Smooth muscle cell of the brain vasculature (primary cell): ENCODE measurements around the gene TRPM1.

ENCODE experiments used
- DNase-seq: peaks from one replicate; pipeline ENCODE4 v3.0.0-alpha.2; 2012; ENCODE audit warnings: low read depth, low spot score

Gene TRPM1

DNA sequence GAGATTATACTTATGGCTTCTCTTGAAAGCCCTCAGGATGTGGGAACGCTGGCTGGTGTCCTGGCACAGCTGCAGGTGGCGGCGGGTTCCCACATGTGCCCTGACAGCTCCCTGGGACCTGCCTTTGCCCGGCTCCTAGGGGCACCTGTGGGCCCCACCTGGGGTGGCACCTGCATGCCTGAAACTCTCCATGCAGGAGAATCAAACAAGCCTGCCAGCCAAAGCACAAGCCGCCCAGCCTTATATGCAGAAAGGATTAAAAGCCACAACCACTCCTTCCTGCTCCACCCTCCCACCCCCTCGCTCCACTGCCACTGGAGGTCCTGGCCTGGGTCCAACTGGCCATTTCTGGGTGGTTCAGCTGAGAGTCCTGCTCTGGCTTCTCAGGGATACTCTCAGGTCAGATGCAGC is 18.1 kb downstream of the TRPM1 start:
- no peak for DNase-seq

DNA sequence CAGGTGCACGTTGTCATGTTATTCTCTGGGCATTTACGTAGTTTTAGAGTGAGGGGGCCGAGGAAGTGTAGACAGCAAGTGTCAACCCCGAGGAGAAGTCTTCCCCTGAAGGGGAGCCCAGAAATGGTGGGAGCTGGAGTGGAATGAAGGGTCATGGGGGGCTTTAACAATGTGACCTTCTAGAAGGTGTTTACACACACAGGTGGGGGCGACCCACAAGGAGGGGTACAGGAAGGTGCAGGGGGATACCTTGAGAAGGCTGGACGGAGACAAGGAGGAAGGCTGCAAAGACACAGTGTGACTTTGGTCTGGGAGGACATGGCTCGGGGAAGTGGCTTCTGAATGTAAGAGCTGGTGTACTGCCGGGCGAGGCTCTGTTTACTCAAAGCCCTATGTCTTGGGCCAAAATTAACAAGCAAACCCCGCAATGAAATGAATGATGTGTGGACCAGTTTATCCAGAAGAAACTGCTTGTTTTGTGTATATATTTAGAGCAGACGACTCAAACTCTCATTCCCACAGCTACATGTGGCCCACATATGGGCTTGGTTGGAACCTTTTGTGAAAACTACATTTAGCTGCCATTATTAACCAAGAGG is 18.7 kb downstream of the TRPM1 start:
- no peak for DNase-seq

DNA sequence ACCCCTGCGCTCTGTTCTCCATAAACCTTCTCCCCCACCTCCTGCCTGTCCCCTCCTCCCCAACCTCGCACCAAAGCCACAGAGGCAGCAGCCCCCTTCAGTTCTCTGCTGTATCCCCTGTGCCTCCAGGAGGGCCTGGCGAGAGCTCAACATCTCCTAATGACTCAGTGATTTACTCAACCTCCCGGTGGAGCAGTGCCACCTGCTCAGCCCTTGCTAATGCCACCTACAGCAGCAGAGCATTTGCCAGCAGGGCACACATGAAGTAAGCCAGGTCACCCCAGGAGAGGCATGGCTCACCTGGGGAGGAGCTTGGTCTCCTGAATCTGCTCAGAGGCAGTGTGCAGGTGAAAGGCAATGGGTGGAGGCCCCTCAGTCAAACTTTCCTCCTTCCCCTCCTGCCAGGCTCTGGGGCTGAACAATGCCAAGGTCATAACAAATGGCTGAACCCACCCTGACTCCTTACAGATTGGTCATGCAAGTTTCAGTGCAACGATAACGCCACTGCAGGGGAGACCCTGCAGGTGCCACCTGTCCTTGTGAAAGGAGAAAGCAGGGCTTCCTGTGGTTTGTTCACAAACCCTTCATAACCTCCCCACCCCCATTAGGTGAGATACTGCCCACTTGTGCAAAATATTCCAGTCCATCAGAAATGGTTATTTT is 19.8 kb downstream of the TRPM1 start:
- no peak for DNase-seq

DNA sequence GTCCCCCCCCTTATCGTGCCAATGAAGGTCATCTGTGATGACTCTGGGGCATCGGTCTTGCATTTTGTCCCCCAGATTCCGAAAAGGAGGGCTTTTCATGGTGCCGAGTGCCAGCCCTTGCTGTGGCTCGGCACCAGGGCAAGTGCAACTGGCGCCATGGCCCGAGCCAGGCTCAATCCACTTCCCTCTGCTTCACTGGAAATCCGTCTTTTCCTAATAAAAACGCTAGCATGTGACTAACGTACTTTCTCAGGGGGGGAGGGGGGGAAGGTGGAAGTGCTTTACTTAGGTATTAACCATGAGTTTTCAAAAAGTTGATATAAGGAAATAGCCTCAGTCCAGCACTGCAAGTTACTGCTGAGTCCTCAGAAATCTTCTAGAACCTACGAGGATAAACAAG is 20.5 kb downstream of the TRPM1 start:
- no peak for DNase-seq

DNA sequence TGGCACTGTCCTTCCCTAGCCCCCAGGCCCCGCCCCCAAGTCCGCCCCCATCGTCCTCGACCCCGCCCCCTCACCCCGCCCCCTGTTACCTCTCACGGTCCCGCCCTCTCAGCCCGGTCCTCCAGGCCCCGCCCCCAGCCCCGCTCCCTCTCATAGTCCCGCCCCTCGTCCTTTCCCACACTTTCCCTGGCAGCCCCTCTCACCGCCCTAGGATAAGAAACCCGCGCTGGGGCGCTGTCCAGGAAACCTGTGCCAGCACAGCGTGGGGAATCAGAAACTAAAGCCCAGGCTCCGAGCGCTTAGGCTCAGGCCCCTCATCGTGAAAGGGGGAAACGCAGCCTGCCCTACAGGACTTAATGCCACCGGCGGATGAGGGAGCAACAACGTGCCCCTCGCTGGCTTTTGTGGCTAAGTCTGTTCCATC is 20.9 kb downstream of the TRPM1 start:
- no peak for DNase-seq

DNA sequence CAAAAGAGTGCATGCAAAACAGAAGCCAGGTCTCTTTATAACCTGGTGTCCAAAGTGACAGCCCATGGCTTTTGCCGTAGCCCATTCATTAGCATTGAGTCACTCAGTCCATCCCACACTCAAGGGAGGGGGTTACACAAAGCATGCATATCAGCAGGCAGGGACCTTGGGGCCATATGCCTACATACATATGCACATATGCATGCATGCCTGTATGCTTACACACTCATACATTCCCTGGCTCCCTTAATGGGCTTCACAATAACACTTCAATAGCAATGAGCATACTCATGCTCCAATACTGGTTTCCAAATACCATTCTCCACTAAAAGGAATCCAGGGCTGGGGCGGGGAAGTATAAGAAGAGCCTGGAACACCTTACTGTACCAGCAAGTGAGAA is 22.0 kb downstream of the TRPM1 start:
- no peak for DNase-seq

DNA sequence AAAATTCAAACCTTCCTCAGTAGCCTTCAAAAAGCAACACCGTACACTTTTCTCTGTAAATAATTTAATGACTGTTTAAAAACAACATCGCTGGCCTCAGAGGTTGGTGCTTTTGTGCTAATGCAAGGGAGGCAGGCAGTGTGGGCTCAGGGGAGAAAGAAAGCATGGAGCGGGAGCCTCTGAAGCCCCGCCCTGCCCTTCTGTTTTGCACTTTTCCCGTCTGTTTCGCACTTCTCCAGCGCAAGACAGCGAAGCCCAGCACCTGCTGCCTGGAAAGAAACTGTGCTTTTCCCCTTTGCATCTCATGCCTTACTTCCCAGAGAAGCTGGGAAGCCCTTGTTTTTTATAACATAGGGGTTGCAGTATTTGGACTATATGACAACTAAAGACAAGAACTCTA is 23.1 kb downstream of the TRPM1 start:
- DNase-seq, result no peak

DNA sequence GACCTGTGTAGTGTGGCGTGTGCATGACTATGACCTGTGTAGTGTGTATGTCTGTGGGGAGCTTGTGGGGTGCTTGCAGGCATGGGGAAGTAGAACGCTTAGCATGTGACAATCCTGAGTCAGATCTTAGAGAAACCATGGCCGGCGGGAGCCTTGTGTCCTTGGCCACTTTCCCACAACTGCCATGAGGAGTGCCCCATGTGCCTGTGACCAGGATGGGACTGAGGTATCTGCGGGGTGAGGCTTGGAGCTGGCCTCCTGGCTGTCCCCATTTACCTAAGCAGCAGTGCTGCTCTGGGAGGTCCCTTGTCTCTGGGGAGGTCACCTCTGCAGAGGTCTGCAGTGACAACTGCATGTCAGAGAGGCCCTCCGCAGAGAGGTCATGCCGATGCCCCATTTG is 23.6 kb downstream of the TRPM1 start:
- no peak for DNase-seq

DNA sequence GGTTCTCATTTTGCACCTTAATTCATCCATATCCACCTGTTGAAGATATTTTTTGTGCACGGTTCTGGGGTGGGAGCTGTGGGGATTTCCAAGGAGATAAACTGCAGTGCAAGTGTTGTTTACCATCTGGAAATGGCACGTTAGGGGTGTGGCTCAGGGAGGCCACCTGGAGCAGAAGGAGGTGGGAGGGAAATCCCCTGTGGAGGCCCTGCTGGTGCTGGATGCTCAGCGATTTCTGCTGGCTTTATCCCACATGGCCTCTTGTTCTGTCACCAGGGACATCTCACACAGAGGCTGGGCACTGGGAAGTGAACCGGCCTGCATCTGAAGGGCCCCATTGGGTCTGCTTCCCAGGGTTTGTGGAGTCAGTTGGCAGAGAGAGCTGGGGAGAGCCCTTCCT is 24.3 kb downstream of the TRPM1 start:
- DNase-seq, result no peak

DNA sequence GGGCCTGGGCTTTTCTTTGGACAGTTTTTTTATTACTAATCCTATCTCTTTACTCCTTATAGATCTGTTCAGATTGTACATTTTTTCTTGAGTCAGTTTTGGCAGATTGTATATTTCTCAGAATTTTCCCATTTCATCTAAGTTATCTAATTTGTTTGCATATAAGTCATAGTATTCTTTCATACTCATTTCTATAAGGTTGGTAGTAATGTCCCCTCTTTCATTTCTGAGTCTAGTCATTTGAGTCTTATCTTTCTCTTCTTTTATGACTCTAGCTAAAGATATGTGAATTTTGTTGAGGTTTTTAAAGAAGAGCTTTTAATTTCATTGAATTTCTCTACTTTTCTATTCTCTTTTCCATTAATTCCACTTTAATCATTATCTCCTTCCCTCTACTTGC is 27.2 kb downstream of the TRPM1 start:
- DNase-seq, result no peak

DNA sequence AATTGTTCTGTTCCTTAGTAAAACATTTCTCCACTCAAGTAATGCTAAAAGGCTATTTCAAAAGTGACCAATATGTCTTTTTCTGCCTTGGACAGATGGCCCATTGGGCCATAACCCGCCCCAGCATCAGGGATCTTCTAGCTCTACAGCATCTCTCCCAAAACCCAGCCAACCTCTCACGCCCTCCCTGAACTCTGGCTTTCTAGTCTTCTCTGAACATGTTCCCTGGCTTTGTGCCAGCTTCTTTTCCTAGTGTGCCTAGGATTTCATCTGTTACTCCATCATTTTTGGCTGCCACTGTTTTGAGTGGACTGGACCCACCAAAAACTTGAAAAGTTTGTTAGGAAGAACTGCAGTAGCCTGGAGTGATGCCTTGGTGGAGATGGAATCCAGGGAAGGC is 30.7 kb downstream of the TRPM1 start:
- no peak for DNase-seq

DNA sequence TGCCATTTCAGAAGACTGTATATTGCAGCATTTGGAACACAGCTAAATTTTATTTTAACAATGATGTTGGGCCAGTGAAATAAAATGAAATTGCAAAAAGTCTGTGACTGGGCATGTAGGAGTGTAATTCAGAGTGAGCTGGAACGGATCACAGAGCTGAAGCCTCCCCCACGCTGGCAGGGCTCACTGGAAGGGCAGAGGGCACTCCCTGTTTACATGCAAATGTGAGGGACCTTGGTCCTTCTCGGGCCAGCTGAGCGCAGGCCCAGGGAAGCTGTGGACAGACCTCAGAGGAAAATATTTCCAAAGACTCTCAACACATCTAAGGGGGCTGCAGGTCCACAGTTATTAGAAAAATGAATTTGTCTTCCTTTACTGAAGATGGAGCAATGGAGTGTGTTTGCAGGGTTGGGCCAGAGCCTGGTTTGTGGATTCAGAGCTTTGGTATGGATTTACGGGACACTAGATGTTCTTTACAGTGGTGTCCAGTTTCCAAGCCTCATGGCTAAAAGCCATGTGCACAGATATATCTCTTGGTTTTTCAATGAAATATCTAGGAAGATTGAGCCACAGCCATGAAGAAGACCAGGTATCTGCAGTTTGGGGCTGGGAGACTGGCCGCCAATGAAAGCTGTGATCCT is 32.0 kb downstream of the TRPM1 start:
- DNase-seq, result no peak

DNA sequence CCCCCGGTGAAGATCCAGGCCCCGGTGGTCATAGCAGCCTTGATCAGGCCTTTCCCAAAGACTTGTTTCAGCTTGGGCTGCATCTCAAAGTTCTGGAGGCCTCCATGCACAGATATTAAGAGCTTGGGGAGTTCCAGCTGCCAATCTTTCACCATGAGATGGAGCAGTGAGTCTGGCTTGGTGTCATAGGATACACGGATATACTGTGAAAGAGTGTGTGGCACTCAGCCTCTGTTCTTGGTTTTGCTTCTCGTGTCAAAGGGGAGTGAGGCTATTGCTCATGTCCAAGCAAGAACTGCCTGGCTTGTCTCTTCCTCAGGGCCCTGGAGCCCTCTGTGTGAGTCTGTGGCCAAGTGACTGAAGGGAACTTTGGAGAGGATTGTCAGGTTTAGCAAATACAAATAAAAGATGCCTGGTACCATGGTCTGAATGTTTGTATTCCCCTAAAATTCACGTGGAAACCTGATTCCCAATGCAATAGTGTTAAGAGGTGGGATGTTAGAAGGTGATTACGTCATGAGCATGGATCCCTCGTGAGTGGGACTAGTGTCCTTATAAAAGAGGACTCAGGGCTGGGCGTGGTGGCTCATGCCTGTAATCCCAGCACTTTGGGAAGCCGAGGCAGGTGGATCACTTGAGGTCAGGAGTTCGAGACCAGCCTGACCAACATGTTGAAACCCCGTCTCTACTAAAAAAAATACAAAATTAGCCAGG is 33.5 kb downstream of the TRPM1 start:
- no peak for DNase-seq

DNA sequence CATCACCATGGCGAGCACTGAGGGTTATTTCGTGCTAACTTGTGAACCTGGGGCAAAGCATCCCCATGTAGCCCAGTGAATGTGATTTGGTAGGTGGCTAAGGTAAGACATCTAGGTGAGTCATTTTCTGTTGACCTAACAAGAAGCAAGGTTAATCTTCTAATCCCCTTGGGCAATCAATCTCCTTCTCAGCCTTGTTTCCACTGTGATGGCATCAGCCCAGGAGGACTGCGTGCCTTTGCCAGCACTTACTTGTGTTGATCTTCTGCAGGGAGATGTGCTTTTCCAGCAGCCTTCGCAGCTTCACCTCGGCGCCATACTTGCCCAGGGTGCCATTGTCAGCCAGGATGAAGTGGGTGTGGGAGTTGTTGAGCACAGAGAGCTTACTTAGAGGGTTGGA is 35.7 kb downstream of the TRPM1 start:
- DNase-seq, result no peak

DNA sequence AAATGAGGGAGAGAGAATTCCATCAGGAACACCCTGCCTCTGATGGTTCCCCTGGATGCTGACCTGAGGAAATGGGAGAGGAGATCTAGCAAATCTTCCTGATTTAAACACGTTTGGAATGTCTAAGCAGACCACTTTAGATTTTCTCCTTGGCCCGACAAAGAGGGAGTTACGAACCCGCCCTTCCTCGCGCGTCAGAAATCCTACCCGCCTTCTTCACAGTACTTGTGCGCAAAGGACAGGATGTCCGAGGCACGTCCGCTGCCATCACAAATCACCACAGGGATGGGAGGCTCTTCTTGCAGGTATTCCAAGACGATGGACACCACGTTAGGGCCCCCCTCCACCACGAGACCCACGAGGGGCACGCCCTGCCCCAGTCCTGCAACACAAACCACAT is 38.6 kb downstream of the TRPM1 start:
- DNase-seq, result no peak

DNA sequence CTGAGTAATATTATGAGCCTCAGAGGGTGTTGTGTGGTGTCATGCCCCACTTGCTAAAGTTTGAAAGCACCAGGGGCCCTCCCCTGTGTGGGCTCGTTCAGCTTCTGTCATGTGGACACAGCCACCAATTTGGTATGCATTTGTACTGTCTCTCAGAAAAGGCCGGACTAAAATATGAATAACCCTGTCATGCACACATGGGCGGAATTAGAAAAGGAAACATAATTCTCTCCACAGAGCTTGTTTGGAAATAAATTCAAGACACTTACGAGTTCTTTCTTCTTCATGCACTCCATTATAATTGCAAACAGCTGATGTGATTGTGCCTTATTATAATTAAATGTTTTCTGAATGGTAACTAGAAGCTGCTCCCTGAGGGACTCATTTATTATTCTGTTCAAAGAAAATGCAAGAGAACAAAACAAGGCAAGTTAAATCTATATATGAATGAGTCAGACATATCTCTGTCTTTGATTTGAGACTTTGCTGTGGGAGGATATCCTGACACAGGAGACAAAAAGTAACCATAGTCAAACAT is 39.1 kb downstream of the TRPM1 start:
- no peak for DNase-seq

DNA sequence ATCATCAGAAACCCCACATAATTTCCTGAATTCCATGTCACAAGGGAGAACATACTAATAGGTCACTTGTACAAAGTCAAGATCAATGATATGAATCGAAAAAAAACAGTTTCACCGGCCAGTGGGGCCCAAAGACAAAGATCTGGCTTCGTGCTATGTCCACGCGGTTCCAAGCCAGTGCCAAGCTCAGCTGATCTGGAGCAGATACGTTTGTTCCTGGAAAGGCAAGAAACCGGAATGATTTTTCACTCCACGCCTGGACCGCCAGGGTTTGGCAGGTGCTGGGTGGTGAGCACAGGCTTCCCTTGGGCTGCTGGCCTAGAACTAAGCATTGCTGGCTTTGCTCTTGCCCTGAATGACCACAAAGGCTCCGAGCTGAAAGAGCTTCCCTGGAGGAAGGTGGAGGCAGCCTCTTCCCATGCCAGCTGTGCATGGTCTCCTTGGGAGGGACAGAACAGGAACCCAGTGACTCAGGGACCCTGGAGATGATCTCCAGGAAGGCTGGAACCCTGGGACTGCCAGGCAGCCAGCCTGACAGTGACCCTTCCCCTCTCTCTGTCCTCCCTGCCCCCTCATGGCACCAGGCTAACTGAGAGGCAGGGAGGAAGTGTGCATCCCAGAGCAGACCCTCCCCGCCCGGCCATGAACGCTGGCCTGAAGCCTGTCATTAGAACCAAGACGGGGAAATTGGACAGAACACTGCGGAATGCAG is 40.9 kb downstream of the TRPM1 start:
- no peak for DNase-seq

DNA sequence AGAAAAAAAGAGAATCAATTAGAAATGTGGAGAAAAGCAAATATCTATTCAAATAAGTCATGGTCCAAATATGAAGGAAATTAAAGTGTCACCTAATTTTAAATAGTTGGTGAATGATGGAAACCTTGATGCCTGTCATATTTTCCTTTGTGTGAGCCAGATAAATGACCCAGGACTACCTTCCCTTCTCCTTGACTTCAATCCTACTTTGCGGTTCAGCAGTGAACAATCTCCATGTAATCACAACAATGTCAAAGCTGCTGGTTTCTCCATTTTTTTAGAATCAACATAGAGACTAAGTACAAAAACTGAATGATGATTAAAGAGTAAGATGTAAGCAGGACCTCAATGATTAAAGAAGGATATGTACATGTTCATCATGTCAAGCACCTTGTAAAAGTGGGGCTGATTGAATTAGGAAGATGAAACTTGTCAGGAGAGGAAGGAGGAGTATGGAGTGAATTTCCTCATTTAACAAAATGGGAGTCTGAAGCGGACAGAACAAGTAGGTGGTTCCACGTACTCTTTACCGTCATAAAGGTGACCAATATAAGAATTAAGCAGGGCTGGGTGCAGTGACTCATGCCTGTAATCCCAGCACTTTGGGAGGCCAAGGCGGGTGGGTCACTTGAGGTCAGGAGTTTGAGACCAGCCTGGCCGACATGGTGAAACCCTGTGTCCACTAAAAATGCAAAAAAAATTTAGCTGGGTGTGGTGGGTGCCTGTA is 43.1 kb downstream of the TRPM1 start:
- no peak for DNase-seq

DNA sequence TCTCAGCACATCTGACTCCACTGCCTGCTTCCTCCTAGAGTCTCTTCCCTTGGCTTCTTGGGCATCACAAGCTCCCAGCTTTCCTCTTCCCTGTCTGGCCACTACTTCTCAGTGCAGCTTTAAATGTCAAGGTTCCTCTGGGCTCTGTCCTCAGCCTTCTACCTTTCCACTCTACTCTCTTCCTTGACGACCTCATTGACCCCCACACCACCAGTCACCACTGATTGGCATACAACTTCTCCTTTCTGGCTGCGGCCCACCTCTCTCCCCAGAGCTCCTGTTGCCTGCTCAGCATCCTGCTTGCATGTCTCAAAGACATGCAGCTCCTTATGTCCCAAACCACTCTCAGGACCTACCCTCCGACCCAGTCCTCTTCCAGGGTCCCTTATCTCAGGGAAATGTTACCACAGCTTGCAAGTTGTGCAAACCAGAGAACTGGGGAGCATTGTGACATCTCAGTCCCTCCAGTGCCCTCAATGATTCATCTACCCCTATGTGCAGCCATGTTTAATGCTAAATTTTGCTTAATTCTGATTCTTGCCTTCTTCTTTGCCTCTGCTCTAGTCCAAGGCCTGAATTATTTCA is 49.9 kb downstream of the TRPM1 start:
- DNase-seq, result no peak

DNA sequence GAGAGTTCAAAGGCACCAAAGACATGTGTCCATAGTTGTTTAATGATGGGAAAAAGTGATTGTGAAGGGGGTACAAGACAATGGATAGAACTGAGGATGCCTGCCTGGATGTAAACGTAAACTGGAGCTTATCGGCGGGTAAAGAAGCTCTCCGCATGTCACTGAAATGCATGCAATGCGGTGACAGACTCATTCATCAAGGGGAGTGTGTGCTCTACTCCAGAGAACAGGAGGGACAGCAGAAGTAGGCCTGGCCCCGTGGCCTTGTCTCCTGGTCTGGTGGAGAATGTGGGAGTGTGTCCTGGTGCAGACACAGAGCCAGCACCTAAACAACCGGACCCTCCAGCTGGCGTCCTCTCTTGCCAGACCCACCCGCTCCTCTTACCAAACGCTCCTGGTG is 50.6 kb downstream of the TRPM1 start:
- DNase-seq, result no peak
